Activated T-helper 2 cell treated with anti-CD3 and anti-CD28 coated beads, Interferon-gamma antibody, Interleukin-2, Interleukin-4, amounts not matched to agents 10 μg/mL and 5 μg/mL and 100 μg/mL, durations not matched to agents 14 hours and 24 hours and 36 hours (primary cell): ENCODE results near the gene NINJ1. TPM values are rescaled to one million over a fixed set of nuclear protein-coding genes. Genes with fewer than 3 reads are reported as not detected.

Source experiments
- DNase-seq: peaks from one replicate; pipeline ENCODE4 v3.0.0; 2021; ENCODE audit warnings: low spot score
- H3K27ac Mint-ChIP-seq: one replicate; pipeline ENCODE4 v1.8.0; 2021; ENCODE audit warnings: mixed read lengths
- H3K27me3 Mint-ChIP-seq: one replicate; pipeline ENCODE4 v1.8.0; 2021; ENCODE audit warnings: low read depth, mixed read lengths
- H3K36me3 Mint-ChIP-seq: one replicate; pipeline ENCODE4 v1.8.0; 2021; ENCODE audit warnings: low read depth, mixed read lengths
- H3K4me1 Mint-ChIP-seq: one replicate; pipeline ENCODE4 v1.8.0; 2021; ENCODE audit warnings: low read depth, mixed read lengths
- H3K4me3 Mint-ChIP-seq: one replicate; pipeline ENCODE4 v1.8.0; 2021; ENCODE audit warnings: low read depth, mild to moderate bottlenecking, moderate library complexity, mixed read lengths
- H3K9me3 Mint-ChIP-seq: one replicate; pipeline ENCODE4 v1.8.0; 2021; ENCODE audit warnings: mixed read lengths
- intact Hi-C: fragments of 100-400 bp; cut with micrococcal nuclease; formaldehyde crosslinking; loops from one replicate; pipeline ENCODE4 v1.15.1; 2023
- total RNA-seq: library from RNA; stranded (reverse); gene quantifications from 2 replicates; pipeline ENCODE4 v1.2.3, GENCODE V29; 2022

Gene NINJ1
- total RNA-seq, 1 donor from 2014 or later: 113 TPM

GRCh38 chr9:93095205-93096130 lies 38.6 kb downstream of the NINJ1 start:
- peaks cover 14% of the 10 kb centered on the region for H3K9me3 Mint-ChIP-seq

GRCh38 chr9:93094658-93095204 lies 39.3 kb downstream of the NINJ1 start:
- Mint-ChIP-seq H3K4me1 (peaks cover 63% of the 10 kb centered on the region), H3K9me3 (peaks cover 22% of the 10 kb centered on the region), H3K36me3 (peaks cover 24% of the 10 kb centered on the region), H3K4me3 (peak overlapping the region; percentile 83), H3K27ac (peak overlapping the region; percentile 98), H3K27me3 (no peaks in the 10 kb centered on the region)
- intact Hi-C loops: loop anchor here (2.0 kb wide), 1 partner anchor 356 kb away; the partner anchor contains the start of gene FAM120A
- DNase-seq: no peak

More at GRCh38 chr9:93095205-93096130, 38.6 kb downstream of the NINJ1 start:
- Mint-ChIP-seq H3K4me1 (peaks cover 66% of the 10 kb centered on the region), H3K36me3 (peaks cover 19% of the 10 kb centered on the region), H3K27me3 (no peaks in the 10 kb centered on the region), H3K27ac (peak overlapping the region; percentile 98), H3K4me3 (peak overlapping the region; percentile 83)
- peak; percentile 100 for DNase-seq
- intact Hi-C loops: loop anchor here (1.0 to 2.0 kb wide), 4 partner anchors 31 to 355 kb away; partner anchors contain the start of genes FAM120A and NINJ1

- Mint-ChIP-seq H3K9me3 (peaks cover 23% of the 10 kb centered on the region), H3K27me3 (no peaks in the 10 kb centered on the region), H3K36me3 (peaks cover 31% of the 10 kb centered on the region), H3K27ac (peak overlapping the region; percentile 98), H3K4me1 (peaks cover 60% of the 10 kb centered on the region), H3K4me3 (peak overlapping the region; percentile 83)
- DNase-seq: no peak
- intact Hi-C loops: loop anchor here (2.0 kb wide), 1 partner anchor 357 kb away; the partner anchor contains the start of gene FAM120A
Measured at GRCh38 chr9:93093877-93094657, 40.0 kb downstream of the NINJ1 start.

- peaks cover 58% of the 10 kb centered on the region for H3K4me1 Mint-ChIP-seq
- H3K27me3 Mint-ChIP-seq: no peaks in the 10 kb centered on the region
- peak overlapping the region; percentile 98 for H3K27ac Mint-ChIP-seq
- no peak for DNase-seq
- H3K36me3 Mint-ChIP-seq: peaks cover 39% of the 10 kb centered on the region
- H3K4me3 Mint-ChIP-seq: peak overlapping the region; percentile 30
- intact Hi-C loops: no loop called here
- peaks cover 23% of the 10 kb centered on the region for H3K9me3 Mint-ChIP-seq
Measured at GRCh38 chr9:93093127-93093876, 40.7 kb downstream of the NINJ1 start.

- H3K4me1 Mint-ChIP-seq: peaks cover 49% of the 10 kb centered on the region
- H3K36me3 Mint-ChIP-seq: peaks cover 46% of the 10 kb centered on the region
- H3K4me3 Mint-ChIP-seq: no peak overlapping the region
- H3K27ac Mint-ChIP-seq: peak overlapping the region; percentile 81
- intact Hi-C loops: no loop called here
- no peaks in the 10 kb centered on the region for H3K27me3 Mint-ChIP-seq
- peaks cover 23% of the 10 kb centered on the region for H3K9me3 Mint-ChIP-seq
- no peak for DNase-seq
Measured at GRCh38 chr9:93092251-93092991, 41.6 kb downstream of the NINJ1 start.

- H3K4me3 Mint-ChIP-seq: no peak overlapping the region
- peaks cover 52% of the 10 kb centered on the region for H3K36me3 Mint-ChIP-seq
- peak; percentile 31 for DNase-seq
Measured at GRCh38 chr9:93091453-93092081, 42.5 kb downstream of the NINJ1 start.

GRCh38 chr9:93091056-93091452 lies 43.0 kb downstream of the NINJ1 start:
- no peak overlapping the region for H3K4me3 Mint-ChIP-seq
- DNase-seq: no peak
- intact Hi-C loops: loop anchor here (1.0 kb wide), 1 partner anchor 27 kb away; no protein-coding TSS in a partner anchor
- no peaks in the 10 kb centered on the region for H3K27me3 Mint-ChIP-seq
- H3K4me1 Mint-ChIP-seq: peaks cover 48% of the 10 kb centered on the region
- peaks cover 55% of the 10 kb centered on the region for H3K36me3 Mint-ChIP-seq
- peak overlapping the region; percentile 81 for H3K27ac Mint-ChIP-seq
- peaks cover 23% of the 10 kb centered on the region for H3K9me3 Mint-ChIP-seq

More at GRCh38 chr9:93091453-93092081, 42.5 kb downstream of the NINJ1 start:
- intact Hi-C loops: loop anchor here (1.0 kb wide), 1 partner anchor 27 kb away; no protein-coding TSS in a partner anchor
- peaks cover 23% of the 10 kb centered on the region for H3K9me3 Mint-ChIP-seq
- H3K27me3 Mint-ChIP-seq: no peaks in the 10 kb centered on the region
- peak overlapping the region; percentile 81 for H3K27ac Mint-ChIP-seq
- peaks cover 46% of the 10 kb centered on the region for H3K4me1 Mint-ChIP-seq

GRCh38 chr9:93090091-93090655 lies 43.9 kb downstream of the NINJ1 start:
- H3K4me1 Mint-ChIP-seq: peaks cover 48% of the 10 kb centered on the region
- H3K27me3 Mint-ChIP-seq: no peaks in the 10 kb centered on the region
- peaks cover 29% of the 10 kb centered on the region for H3K9me3 Mint-ChIP-seq
- intact Hi-C loops: no loop called here
- H3K27ac Mint-ChIP-seq: peak overlapping the region; percentile 26
- no peak for DNase-seq
- no peak overlapping the region for H3K4me3 Mint-ChIP-seq
- H3K36me3 Mint-ChIP-seq: peaks cover 62% of the 10 kb centered on the region

GRCh38 chr9:93089481-93089991 lies 44.5 kb downstream of the NINJ1 start:
- H3K36me3 Mint-ChIP-seq: peaks cover 66% of the 10 kb centered on the region
- peaks cover 41% of the 10 kb centered on the region for H3K4me1 Mint-ChIP-seq
- H3K9me3 Mint-ChIP-seq: peaks cover 29% of the 10 kb centered on the region
- H3K4me3 Mint-ChIP-seq: no peak overlapping the region
- no peak for DNase-seq
- no peaks in the 10 kb centered on the region for H3K27me3 Mint-ChIP-seq
- intact Hi-C loops: no loop called here
- H3K27ac Mint-ChIP-seq: peak overlapping the region; percentile 34

- no peak for DNase-seq
- Mint-ChIP-seq H3K4me1 (peaks cover 36% of the 10 kb centered on the region), H3K4me3 (no peak overlapping the region), H3K27me3 (no peaks in the 10 kb centered on the region), H3K9me3 (peaks cover 29% of the 10 kb centered on the region), H3K36me3 (peaks cover 71% of the 10 kb centered on the region), H3K27ac (no peak overlapping the region)
- intact Hi-C loops: no loop called here
Measured at GRCh38 chr9:93089024-93089423, 45.0 kb downstream of the NINJ1 start.

GRCh38 chr9:93088656-93089015 lies 45.4 kb downstream of the NINJ1 start:
- Mint-ChIP-seq H3K4me3 (no peak overlapping the region), H3K36me3 (peaks cover 75% of the 10 kb centered on the region), H3K9me3 (peaks cover 30% of the 10 kb centered on the region), H3K27me3 (no peaks in the 10 kb centered on the region), H3K27ac (no peak overlapping the region), H3K4me1 (peaks cover 35% of the 10 kb centered on the region)
- DNase-seq: no peak
- intact Hi-C loops: no loop called here
